NCI-H510A treated with DMSO at 0.1 percent for 48 hours (cell line): ENCODE data around the gene FIS1.
"Not testable (repeated sequence)": the region's sequence is repeated elsewhere in the genome, so short reads cannot be mapped to it uniquely, and the experiment has no call there.

Experiments
- DNase-seq: peaks from one replicate; lab custom pipeline; 2025; lab: John Stamatoyannopoulos, UW

Gene FIS1

GRCh38 chr7:101203740-101204738, 40.8 kb downstream of the FIS1 start:
- DNase-seq: not testable (repeated sequence)

GRCh38 chr7:101202603-101202918, 42.3 kb downstream of the FIS1 start:
- DNase-seq: no peak

- DNase-seq: no peak
Observed at GRCh38 chr7:101201695-101202602, 42.9 kb downstream of the FIS1 start.

- DNase-seq: no peak
Observed at GRCh38 chr7:101200862-101201599, 43.9 kb downstream of the FIS1 start, which contains the start of gene MOGAT3. Gene MOGAT3 (minus strand): TSS chr7:101201036. CDS start chr7:101200854, 182 bp downstream.

- DNase-seq: no peak
Observed at GRCh38 chr7:101200504-101200861, 44.4 kb downstream of the FIS1 start.

GRCh38 chr7:101199522-101199921, 45.4 kb downstream of the FIS1 start:
- DNase-seq: not testable (repeated sequence)

GRCh38 chr7:101198476-101198875, 46.4 kb downstream of the FIS1 start:
- DNase-seq: no peak

GRCh38 chr7:101197991-101198390, 46.9 kb downstream of the FIS1 start:
- no peak for DNase-seq

- DNase-seq: no peak
Observed at GRCh38 chr7:101195884-101196283, 49.0 kb downstream of the FIS1 start.
